Gastrocnemius medialis (tissue), 4 donors: ENCODE results near the gene ZNF579. TPM values are rescaled to one million over a fixed set of nuclear protein-coding genes. Genes with fewer than 3 reads are reported as not detected.
A peak's percentile ranks its signal among the peaks of the same experiment; 100 is the strongest.

Experiments
- ATAC-seq, 2 donors: fragments of 150-250 bp; one replicate each; pipeline ENCODE4 v1.9.1; 2016
- DNase-seq, 2 donors: peaks; one replicate each; pipeline ENCODE4 v3.0.0-alpha.2; 2019
- H3K27ac ChIP-seq, 4 donors: fragments of 200-600 bp; sonication (generic); 1 replicate in 1 of 4; 2 replicates in 3 of 4; pipeline ENCODE4 v1.5.1; 2016 to 2018; ENCODE audit warnings: mild to moderate bottlenecking in 2 of 4, moderate library complexity in 1 of 4
- H3K27me3 ChIP-seq, 3 donors: fragments of 200-600 bp; sonication (generic) in 2 of 3; 1 replicate in 1 of 3; 2 replicates in 2 of 3; pipeline versions ENCODE4 v1.5.1 to v1.6.0; 2016 to 2019; ENCODE audit warnings: mild to moderate bottlenecking in 1 of 3, moderate library complexity in 1 of 3
- H3K36me3 ChIP-seq, 2 donors: fragments of 200-600 bp; sonication (generic) in 1 of 2; one replicate each; pipeline ENCODE4 v1.5.1; 2017 to 2018
- H3K4me1 ChIP-seq, 2 donors: fragments of 200-600 bp; sonication (generic) in 1 of 2; one replicate each; pipeline ENCODE4 v1.5.1; 2016 to 2017; ENCODE audit warnings: mild to moderate bottlenecking in 2 of 2
- H3K4me3 ChIP-seq, 4 donors: fragments of 200-600 bp; sonication (generic) in 3 of 4; 1 replicate in 1 of 4; 2 replicates in 3 of 4; pipeline ENCODE4 v1.5.1; 2016 to 2019; ENCODE audit warnings: mild to moderate bottlenecking in 2 of 4
- H3K9me3 ChIP-seq, 3 donors: fragments of 200-600 bp; sonication (generic) in 2 of 3; 1 replicate in 1 of 3; 2 replicates in 2 of 3; pipeline ENCODE4 v1.5.1; 2016 to 2019
- CTCF ChIP-seq, 5 experiments: fragments of 450-650 bp in 3 of 5; fragments of 200-600 bp in 2 of 5; sonication (generic) in 2 of 5; IDR thresholded peaks in 4 of 5; conservative IDR thresholded peaks in 1 of 5; 1 replicate in 4 of 5; 2 replicates in 1 of 5; pipeline ENCODE4 v1.5.1; 2016 to 2019; ENCODE audit warnings: antibody characterized with exemption in 5 of 5, mild to moderate bottlenecking in 3 of 5, moderate library complexity in 3 of 5
- POLR2A ChIP-seq, 2 donors: fragments of 450-650 bp; IDR thresholded peaks; one replicate each; pipeline ENCODE4 v1.6.1; 2017; ENCODE audit warnings: antibody characterized with exemption in 2 of 2, mild to moderate bottlenecking in 2 of 2, moderate library complexity in 2 of 2
- in situ Hi-C, 4 donors: fragments of 200-750 bp; cut with MboI; loops; one replicate each; pipeline versions ENCODE4 v1.15.0 to v1.8.0; 2017; ENCODE audit warnings: low sequenced_read_pairs in 4 of 4
- intact Hi-C: fragments of 100-400 bp; cut with DNase I; formaldehyde crosslinking; loops from one replicate; pipeline ENCODE4 v1.15.1; 2023; ENCODE audit warnings: low total_unique reads
- total RNA-seq, 4 donors: library from RNA; depleted of rRNA; stranded (reverse); fragments of >200 nt; gene quantifications; one replicate each; pipeline versions ENCODE4 v1.1.0 to v1.2.3, GENCODE V29; 2016

ZNF579 gene
- total RNA-seq, 4 donors from 2014 or later: 15.0 to 19.3 (median 16.8) TPM

GRCh38 chr19:55606817-55607216 lies 26.2 kb upstream of the ZNF579 start:
- intact Hi-C loops: loop anchor here (10.0 kb wide), 1 partner anchor 1402 kb away; the partner anchor contains the start of gene RPS9

GRCh38 chr19:55606471-55606787 lies 25.8 kb upstream of the ZNF579 start:
- intact Hi-C loops (loop anchor here (10.0 kb wide), 1 partner anchor 1402 kb away; the partner anchor contains the start of gene RPS9), in situ Hi-C loops (no loop called here)
- TF ChIP-seq POLR2A (IDR thresholded peaks at IDR 0.05) (no peak), CTCF (IDR thresholded peaks at IDR 0.05 in 4 of 5, conservative IDR thresholded peaks at IDR 0.05 in 1 of 5) (peak in 1 of 5 experiments; percentile 14)
- H3K9me3 ChIP-seq: no peaks in the 10 kb centered on the region
- H3K27me3 ChIP-seq: no peaks in the 10 kb centered on the region
- DNase-seq: no peak
- ATAC-seq: no peak
- peak overlapping the region; percentile 91 to 99 (median 94) for H3K27ac ChIP-seq
- H3K4me3 ChIP-seq: peak overlapping the region; percentile 68 to 97 (median 80)
- H3K4me1 ChIP-seq: peaks cover 34 to 42% of the 10 kb centered on the region in 2 donors
- peaks cover 0 to 8% of the 10 kb centered on the region in 2 donors for H3K36me3 ChIP-seq

More at GRCh38 chr19:55606817-55607216, 26.2 kb upstream of the ZNF579 start:
- Histone ChIP-seq H3K9me3 (no peaks in the 10 kb centered on the region), H3K27ac (peak overlapping the region; percentile 91 to 99 (median 94)), H3K36me3 (peaks cover 0 to 8% of the 10 kb centered on the region in 2 donors), H3K4me1 (peaks cover 38 to 45% of the 10 kb centered on the region in 2 donors), H3K4me3 (peak overlapping the region; percentile 68 to 97 (median 80)), H3K27me3 (no peaks in the 10 kb centered on the region)
- TF ChIP-seq CTCF (IDR thresholded peaks at IDR 0.05 in 4 of 5, conservative IDR thresholded peaks at IDR 0.05 in 1 of 5): no peak
- no peak for TF ChIP-seq POLR2A (IDR thresholded peaks at IDR 0.05)
- no peak for ATAC-seq
- DNase-seq: no peak
- in situ Hi-C loops: no loop called here

- H3K27me3 ChIP-seq: no peaks in the 10 kb centered on the region
- H3K4me1 ChIP-seq: peaks cover 31 to 42% of the 10 kb centered on the region in 2 donors
- TF ChIP-seq CTCF (IDR thresholded peaks at IDR 0.05 in 4 of 5, conservative IDR thresholded peaks at IDR 0.05 in 1 of 5): peak; percentile 43 to 76 (median 61)
- TF ChIP-seq POLR2A (IDR thresholded peaks at IDR 0.05): peak; percentile 45 to 59
- peak within 1 kb of the TSS; percentile 91 to 99 (median 94) for H3K27ac ChIP-seq
- in situ Hi-C loops: no loop called here
- DNase-seq (peak; percentile 73 to 79), ATAC-seq (peak; percentile 59 to 60)
- H3K36me3 ChIP-seq: peaks cover 0 to 8% of the 10 kb centered on the region in 2 donors
- H3K4me3 ChIP-seq: peak within 1 kb of the TSS; percentile 68 to 97 (median 80)
- intact Hi-C loops: loop anchor here (1.0 to 10.0 kb wide), 4 partner anchors 18 to 1401 kb away; partner anchors contain the start of genes RPS9 and ZNF784
- no peaks in the 10 kb centered on the region for H3K9me3 ChIP-seq
These were observed 25.2 kb upstream of the ZNF579 start, which contains the start of gene ZNF865 for GRCh38 chr19:55605637-55606470. Gene ZNF865 (plus strand): TSS chr19:55605647. CDS start chr19:55613619, 7,972 bp downstream.

- in situ Hi-C loops (no loop called here), intact Hi-C loops (loop anchor here (1.0 to 10.0 kb wide), 4 partner anchors 19 to 1400 kb away; partner anchors contain the start of genes RPS9 and ZNF784)
- peak; percentile 96 for DNase-seq
- Histone ChIP-seq H3K27ac (peak overlapping the region; percentile 91 to 99 (median 94)), H3K4me3 (peak overlapping the region; percentile 68 to 97 (median 80)), H3K4me1 (peaks cover 27 to 38% of the 10 kb centered on the region in 2 donors), H3K9me3 (no peaks in the 10 kb centered on the region), H3K27me3 (no peaks in the 10 kb centered on the region), H3K36me3 (peaks cover 0 to 8% of the 10 kb centered on the region in 2 donors)
- ATAC-seq: peak; percentile 77 to 79
- TF ChIP-seq POLR2A (IDR thresholded peaks at IDR 0.05) (peak in 1 of 2 donors; percentile 36), CTCF (IDR thresholded peaks at IDR 0.05 in 4 of 5, conservative IDR thresholded peaks at IDR 0.05 in 1 of 5) (no peak)
These were observed 24.6 kb upstream of the ZNF579 start for GRCh38 chr19:55605207-55605636.
